GM23338 (cell line): ENCODE results near the gene ARL10. TPM values are rescaled to one million over a fixed set of nuclear protein-coding genes. Genes with fewer than 3 reads are reported as not detected.

ENCODE experiments used
- ATAC-seq: fragments of 200-7000 bp; cut with Tn5 transposase; 3 replicates; pipeline ENCODE4 v1.9.1; 2020
- DNase-seq: peaks from one replicate; pipeline ENCODE4 v3.0.0-alpha.2; 2015; ENCODE audit warnings: low spot score
- H2AFZ ChIP-seq: fragments of 200-600 bp; sonication (generic); 2 replicates; pipeline ENCODE4 v1.8.0; 2016; ENCODE audit warnings: antibody characterized with exemption, mild to moderate bottlenecking, moderate library complexity
- H3F3A ChIP-seq: fragments of 200-600 bp; sonication (generic); replicated peaks from 2 replicates; pipeline ENCODE4 v1.8.0; 2017; ENCODE audit warnings: antibody characterized with exemption, mixed run types, low read depth
- H3K27ac ChIP-seq: fragments of 200-600 bp; sonication (generic); 2 replicates; pipeline ENCODE4 v1.6.1; 2016; ENCODE audit warnings: low read depth
- H3K27me3 ChIP-seq: fragments of 200-600 bp; sonication (generic); 2 replicates; pipeline ENCODE4 v1.8.0; 2016; ENCODE audit warnings: mild to moderate bottlenecking, mixed run types, moderate library complexity; ENCODE audit not compliant: insufficient read depth
- H3K36me3 ChIP-seq: fragments of 200-600 bp; sonication (generic); 2 replicates; pipeline ENCODE4 v1.8.0; 2016; ENCODE audit warnings: mild to moderate bottlenecking; ENCODE audit not compliant: insufficient read depth
- H3K4me1 ChIP-seq: fragments of 200-600 bp; sonication (generic); 2 replicates; pipeline ENCODE4 v1.8.0; 2016; ENCODE audit warnings: mild to moderate bottlenecking, moderate library complexity; ENCODE audit not compliant: insufficient read depth
- H3K4me2 ChIP-seq: fragments of 200-600 bp; sonication (generic); 2 replicates; pipeline ENCODE4 v1.7.1; 2017; ENCODE audit warnings: mixed run types
- H3K4me3 ChIP-seq: fragments of 200-600 bp; sonication (generic); 2 replicates; pipeline ENCODE4 v1.6.1; 2016; ENCODE audit warnings: mixed run types
- H3K79me2 ChIP-seq: fragments of 200-600 bp; sonication (generic); replicated peaks from 2 replicates; pipeline ENCODE4 v1.8.0; 2017; ENCODE audit warnings: mild to moderate bottlenecking; ENCODE audit not compliant: insufficient read depth
- H3K9me2 ChIP-seq: fragments of 200-600 bp; sonication (generic); 2 replicates; pipeline ENCODE4 v1.8.0; 2017; ENCODE audit not compliant: insufficient read depth
- H4K20me1 ChIP-seq: fragments of 200-600 bp; sonication (generic); replicated peaks from 2 replicates; pipeline ENCODE4 v1.8.0; 2017; ENCODE audit warnings: mild to moderate bottlenecking; ENCODE audit not compliant: insufficient read depth
- H3K27ac Mint-ChIP-seq: 2 replicates; pipeline ENCODE4 v1.8.0; 2020; ENCODE audit warnings: inconsistent platforms, mild to moderate bottlenecking, moderate library complexity, mixed read lengths
- H3K27me3 Mint-ChIP-seq: 3 replicates; pipeline ENCODE4 v1.8.0; 2022; ENCODE audit warnings: low read depth, mild to moderate bottlenecking, moderate library complexity, mixed read lengths, inconsistent platforms; ENCODE audit not compliant: insufficient read depth, poor library complexity
- H3K36me3 Mint-ChIP-seq: 3 replicates; pipeline ENCODE4 v1.8.0; 2021; ENCODE audit warnings: low read depth, mild to moderate bottlenecking, inconsistent platforms, moderate library complexity, mixed read lengths
- H3K4me1 Mint-ChIP-seq: 3 replicates; pipeline ENCODE4 v1.8.0; 2020; ENCODE audit warnings: mild to moderate bottlenecking, inconsistent platforms, mixed read lengths
- H3K4me3 Mint-ChIP-seq: 3 replicates; pipeline ENCODE4 v1.8.0; 2021; ENCODE audit warnings: moderate library complexity, mild to moderate bottlenecking, inconsistent platforms, mixed read lengths
- H3K9me3 Mint-ChIP-seq: 3 replicates; pipeline ENCODE4 v1.8.0; 2020; ENCODE audit warnings: moderate library complexity, mild to moderate bottlenecking, inconsistent platforms, mixed read lengths
- CREB1 ChIP-seq: fragments of 250-450 bp; sonication (Bioruptor Pico); IDR thresholded peaks from 2 replicates; pipeline ENCODE4 v1.5.0; 2020; ENCODE audit warnings: low read depth, mild to moderate bottlenecking, moderate library complexity
- ETS1 ChIP-seq: IDR thresholded peaks from 2 replicates; pipeline ENCODE4 v1.6.1; 2016; ENCODE audit warnings: antibody characterized with exemption
- NANOG ChIP-seq: IDR thresholded peaks from 2 replicates; pipeline ENCODE4 v1.6.1; 2016; ENCODE audit warnings: antibody characterized with exemption, borderline replicate concordance
- POLR2AphosphoS5 ChIP-seq: IDR thresholded peaks from 2 replicates; pipeline ENCODE4 v1.6.1; 2016; ENCODE audit warnings: antibody characterized with exemption, low read depth
- REST ChIP-seq: IDR thresholded peaks from one replicate; pipeline ENCODE4 v1.6.1; 2018; ENCODE audit warnings: antibody characterized with exemption; ENCODE audit not compliant: unreplicated experiment
- STAT1 ChIP-seq: IDR thresholded peaks from one replicate; pipeline ENCODE4 v1.6.1; 2016; ENCODE audit warnings: antibody characterized with exemption; ENCODE audit not compliant: unreplicated experiment
- ZNF114 ChIP-seq: fragments of 250-450 bp; sonication (Bioruptor Pico); IDR thresholded peaks from 2 replicates; pipeline ENCODE4 v1.5.0; 2020; ENCODE audit warnings: mild to moderate bottlenecking, moderate library complexity
- ZNF462 ChIP-seq: fragments of 250-450 bp; sonication (Bioruptor Pico); IDR thresholded peaks from 2 replicates; pipeline ENCODE4 v1.5.0; 2020; ENCODE audit warnings: mild to moderate bottlenecking, moderate library complexity
- polyA plus RNA-seq: library from polyadenylated mRNA; unstranded; fragments of >200 nt; fragmentation: Nextera tagmentation; extraction: Ambion mirVana; gene quantifications from 2 replicates; pipeline ENCODE4 v1.2.1, GENCODE V29; 2016
- total RNA-seq: library from RNA; depleted of rRNA; stranded (reverse); fragments of >200 nt; shearing (Covaris generic); gene quantifications from 2 replicates; pipeline ENCODE4 v1.2.3, GENCODE V29; 2014

ARL10 gene
- total and polyA plus RNA-seq, 2 experiments from 2014 or later = 2.5 to 7.9 TPM

- H3K4me1 ChIP-seq = 0 out of 2 replicates have a peak, but pooled peaks cover 3% of the 10 kb centered on the region
- Mint-ChIP-seq H3K9me3 (peaks cover 34% of the 10 kb centered on the region), H3K4me1 (0 out of 3 replicates have a peak, but pooled peaks cover 3% of the 10 kb centered on the region), H3K27me3 (peaks cover 16% of the 10 kb centered on the region), H3K4me3 (peak overlapping the region; percentile 63), H3K27ac (no peak overlapping the region), H3K36me3 (peaks cover 13% of the 10 kb centered on the region)
- TF ChIP-seq ZNF114 (CRISPR knock-in tag) (no peak), STAT1 (no peak), POLR2AphosphoS5 (no peak), ZNF462 (no peak), REST (no peak), CREB1 (no peak), ETS1 (no peak), NANOG (no peak)
- H3K27ac ChIP-seq = no peak overlapping the region
- peak overlapping the region; percentile 85 for H3K4me3 ChIP-seq
- H3K79me2 ChIP-seq = no peaks in the 10 kb centered on the region
- H3F3A ChIP-seq = 0 out of 2 replicates have a peak, but pooled peaks cover 4% of the 10 kb centered on the region
- ATAC-seq (no peak; the same call in 2 of the 3 replicates), DNase-seq (no peak)
- H3K9me2 ChIP-seq = 0 out of 2 replicates have a peak, but pooled peaks cover 2% of the 10 kb centered on the region
- H2AFZ ChIP-seq = peak overlapping the region; percentile 99
- H3K27me3 ChIP-seq = peaks cover 29% of the 10 kb centered on the region
- H3K36me3 ChIP-seq = 0 out of 2 replicates have a peak, but pooled peaks cover 3% of the 10 kb centered on the region
- H4K20me1 ChIP-seq = peaks cover 7% of the 10 kb centered on the region
- peak overlapping the region; percentile 70 for H3K4me2 ChIP-seq
These were observed 51.7 kb downstream of the ARL10 start for GRCh38 chr5:176416965-176417364.
